SKM-1 treated with dmso at 0.1 percent for 144 hours (cell line): ENCODE results near the gene ZNF423.

ENCODE experiments used
- DNase-seq: peaks from one replicate; lab custom pipeline; 2025; ENCODE audit not compliant: unreplicated experiment; lab: John Stamatoyannopoulos, UW

Gene ZNF423

DNA sequence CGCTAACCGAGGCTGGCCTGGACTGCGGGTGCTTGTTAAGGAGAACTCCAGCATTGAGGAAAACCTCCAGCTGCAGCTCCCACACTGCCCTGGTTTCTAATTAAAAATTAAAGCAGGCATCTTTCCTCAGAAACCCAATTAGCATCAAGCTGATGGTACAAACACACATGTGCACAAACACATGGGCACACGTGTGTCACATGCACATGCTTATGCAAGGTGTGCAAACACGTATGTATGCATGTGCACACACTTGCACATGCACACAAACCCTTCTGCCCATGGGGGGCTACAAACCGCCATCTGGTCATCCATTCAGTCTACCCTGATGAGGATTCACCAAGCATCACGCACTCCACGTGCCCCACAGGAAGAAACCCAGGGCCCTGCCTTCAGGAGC is 182.5 kb downstream of the ZNF423 start:
- no peak for DNase-seq

GRCh38 chr16:49672753-49673152 is 183.2 kb downstream of the ZNF423 start:
- DNase-seq, result no peak

DNA sequence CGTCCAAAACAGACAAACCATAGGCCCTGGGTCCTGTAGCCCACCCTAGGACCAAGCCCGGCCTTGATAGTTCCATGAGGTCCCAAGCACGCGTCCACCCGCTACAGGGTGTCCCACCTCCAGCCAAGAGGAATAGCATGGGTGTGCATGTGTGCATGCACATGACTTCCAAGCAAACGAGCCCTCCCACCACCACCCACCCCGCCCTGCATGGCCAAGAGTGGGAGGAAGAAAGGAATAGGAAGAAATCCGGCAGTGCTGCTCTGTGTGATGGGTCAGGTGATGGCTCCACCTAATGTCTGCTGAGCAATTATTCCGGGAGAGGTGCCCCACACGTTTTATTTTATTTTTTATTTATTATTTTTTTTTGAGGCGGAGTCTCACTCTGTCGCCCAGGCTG is 184.6 kb downstream of the ZNF423 start:
- no peak for DNase-seq

DNA sequence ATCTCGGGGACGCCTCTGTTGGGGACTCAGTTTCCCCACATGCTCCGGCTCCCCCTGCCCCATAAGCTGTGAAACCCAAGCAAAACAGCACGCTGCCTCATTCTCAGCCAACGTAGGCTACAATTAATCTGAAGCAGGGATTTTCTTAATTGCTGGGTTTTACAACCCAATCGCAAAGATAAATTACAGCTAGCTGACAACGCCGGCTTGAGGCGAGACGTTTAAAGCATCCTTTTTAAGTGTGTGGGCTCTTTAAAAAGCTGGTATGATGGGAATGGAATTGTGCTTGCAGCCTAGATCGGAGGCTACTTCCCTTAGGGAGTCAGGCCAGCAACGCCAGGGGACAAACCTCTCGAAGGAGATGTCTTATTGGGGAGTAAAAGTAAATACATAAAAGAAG is 185.3 kb downstream of the ZNF423 start:
- no peak for DNase-seq

- no peak for DNase-seq
Measured at GRCh38 chr16:49665482-49666230, 190.3 kb downstream of the ZNF423 start.

- DNase-seq, result no peak
Measured at GRCh38 chr16:49664221-49665215, 191.4 kb downstream of the ZNF423 start.

DNA sequence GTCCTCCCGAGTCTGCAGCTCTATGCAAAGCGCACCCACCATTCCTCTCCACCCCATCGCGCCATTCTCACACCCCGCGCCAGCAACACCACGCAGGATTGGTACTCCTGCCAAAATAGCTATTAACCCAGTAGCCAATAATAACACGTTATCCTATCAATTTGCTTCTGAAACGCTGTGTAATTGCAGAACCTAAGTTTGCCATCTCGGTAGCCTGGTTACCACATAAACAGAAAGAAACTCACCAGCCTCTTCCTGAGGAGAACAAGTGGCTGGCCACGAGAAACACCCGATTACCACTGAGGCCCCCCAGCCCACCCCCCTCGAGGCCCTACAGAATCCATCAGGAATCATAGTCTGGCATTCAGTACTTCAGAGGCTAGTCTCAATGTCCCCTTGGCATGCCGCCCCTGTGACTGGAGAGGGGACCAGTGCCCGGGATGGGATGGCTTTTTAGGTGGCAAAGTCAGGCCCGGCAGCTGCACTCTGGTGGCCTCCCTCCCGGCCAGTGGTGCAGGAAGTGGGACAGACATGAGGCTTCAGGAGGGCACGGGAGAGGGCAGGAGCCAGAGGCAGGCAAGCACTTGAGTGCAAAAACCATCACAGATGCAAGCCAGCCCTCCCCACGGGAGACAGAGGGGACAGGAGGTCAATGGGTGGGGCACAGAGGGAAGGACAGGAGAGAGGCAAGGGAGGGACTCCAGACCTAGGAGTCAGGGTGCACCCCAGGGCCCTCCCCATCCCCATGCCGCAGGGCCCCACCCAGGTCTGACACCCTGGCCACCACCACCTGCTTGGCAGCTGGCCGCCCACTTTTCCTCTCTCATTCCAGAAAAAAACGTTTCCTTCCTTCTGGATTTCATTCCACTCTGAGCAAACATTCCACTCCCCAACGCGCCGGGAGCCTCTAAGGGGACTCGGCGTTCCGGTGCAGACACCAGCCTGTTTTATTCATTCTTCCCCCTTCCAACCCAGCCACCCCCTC is 192.5 kb downstream of the ZNF423 start:
- DNase-seq, result no peak

GRCh38 chr16:49662569-49662968 is 193.3 kb downstream of the ZNF423 start:
- DNase-seq, result no peak

DNA sequence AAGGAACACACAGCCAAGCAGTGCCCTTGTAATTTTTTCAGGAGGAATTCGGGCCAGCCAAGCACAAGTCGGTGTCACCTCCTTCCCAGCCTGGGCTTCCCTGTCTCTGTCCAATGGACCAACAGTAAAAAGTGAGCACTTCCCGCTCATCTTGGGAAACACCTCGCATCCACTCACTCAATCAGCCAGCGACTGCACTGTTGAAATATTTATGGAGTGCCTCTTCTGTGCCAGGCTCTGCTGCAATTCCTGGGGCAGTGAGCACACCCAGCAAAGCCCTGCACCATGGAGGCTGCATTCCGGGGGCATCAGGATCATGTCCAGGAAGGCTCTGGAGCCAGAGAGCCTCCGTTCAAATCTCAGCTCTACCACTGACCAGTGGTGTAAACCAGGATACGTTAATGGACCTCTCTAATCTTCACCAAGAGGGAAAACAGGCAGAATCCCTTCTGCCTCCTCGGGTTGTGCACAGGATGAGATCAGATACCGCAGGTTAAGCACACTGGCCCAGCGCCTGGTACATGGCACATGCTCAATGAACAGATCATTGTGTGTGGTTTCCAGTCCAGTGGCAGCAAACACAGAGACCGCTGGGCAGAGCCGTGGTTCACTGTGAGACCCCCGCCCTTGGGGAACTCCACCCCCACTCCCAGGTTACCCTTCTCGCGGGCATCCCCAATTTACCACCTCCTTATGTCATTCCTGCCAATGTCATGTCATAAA is 194.3 kb downstream of the ZNF423 start:
- no peak for DNase-seq

- no peak for DNase-seq
Measured at GRCh38 chr16:49660626-49661025, 195.3 kb downstream of the ZNF423 start.

- DNase-seq, result no peak
Measured at GRCh38 chr16:49659356-49659755, 196.6 kb downstream of the ZNF423 start.

GRCh38 chr16:49658531-49658930 is 197.4 kb downstream of the ZNF423 start:
- DNase-seq, result no peak

DNA sequence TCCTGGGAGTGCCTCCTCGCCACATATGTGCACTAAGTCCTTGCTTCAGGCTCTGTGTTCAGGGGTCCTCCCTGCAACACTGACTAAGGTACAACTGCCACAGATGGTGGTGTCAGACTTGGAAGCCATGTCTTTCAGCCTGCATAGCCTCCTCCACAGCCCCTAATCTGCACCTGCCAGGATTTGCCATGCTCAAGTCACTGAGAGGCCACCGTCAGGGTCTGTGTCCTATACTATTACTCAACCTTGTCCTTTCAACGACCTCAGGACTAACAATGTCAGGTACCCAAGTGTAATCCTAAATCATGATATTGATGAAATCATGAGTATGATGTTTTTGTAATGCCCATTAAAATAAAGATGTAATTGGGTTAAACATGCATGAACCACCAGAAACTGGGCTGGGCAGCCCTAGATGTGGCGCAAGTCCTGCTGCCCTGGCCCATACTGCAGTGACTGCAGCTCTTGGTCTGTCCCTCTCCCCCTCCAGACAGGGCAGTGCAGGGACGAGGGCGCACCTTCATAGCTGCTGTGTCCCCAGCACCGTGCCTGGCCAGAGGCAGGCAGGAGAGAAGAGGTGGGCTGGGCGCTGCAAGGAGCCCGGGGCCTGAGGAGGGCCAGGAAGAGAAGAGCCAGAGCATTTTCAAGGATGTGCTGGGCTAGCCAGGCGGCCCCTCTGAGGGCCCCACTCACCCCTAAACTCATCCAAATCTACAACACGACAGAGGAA is 198.0 kb downstream of the ZNF423 start:
- DNase-seq, result no peak

DNA sequence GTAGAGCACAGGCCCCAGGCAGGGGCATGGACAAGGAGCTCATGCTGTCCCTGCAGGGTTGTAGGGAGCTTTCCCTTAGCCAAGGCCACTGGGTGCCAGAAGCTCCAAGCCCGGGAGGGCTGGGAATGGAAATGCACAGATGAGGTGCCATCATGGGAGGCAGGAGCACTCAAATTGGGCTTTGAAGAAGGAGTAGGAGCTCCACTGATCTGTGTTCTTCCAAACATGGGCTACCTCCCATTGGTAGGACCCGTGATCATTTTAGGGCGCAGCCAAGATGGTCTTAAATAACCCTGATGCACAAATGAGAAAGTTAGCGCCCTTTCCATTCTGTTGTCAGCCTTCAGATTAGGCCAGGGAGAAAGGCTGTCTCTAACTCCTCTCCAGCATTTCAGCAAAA is 201.5 kb downstream of the ZNF423 start:
- DNase-seq, result no peak

GRCh38 chr16:49653577-49653976 is 202.3 kb downstream of the ZNF423 start:
- no peak for DNase-seq

DNA sequence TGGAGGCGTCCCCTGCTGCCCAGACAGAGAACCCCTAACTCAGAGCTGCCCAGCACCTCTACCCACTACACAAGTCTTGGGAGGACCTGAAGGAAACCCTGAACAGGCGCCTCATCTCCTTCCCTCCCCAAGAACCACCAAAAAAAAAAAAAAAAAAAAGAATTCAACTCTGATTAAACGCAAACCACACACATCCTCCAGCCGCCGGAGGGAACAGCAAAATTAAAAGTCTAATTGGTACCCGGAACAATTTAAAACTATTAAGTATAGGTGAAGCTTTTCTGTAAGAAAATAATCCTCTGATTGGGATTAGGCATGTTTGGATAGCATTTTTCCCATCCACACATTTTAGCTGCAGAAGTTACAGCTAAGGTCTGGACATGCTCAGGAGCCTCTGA is 202.7 kb downstream of the ZNF423 start:
- DNase-seq, result no peak

GRCh38 chr16:49652456-49653172 is 203.3 kb downstream of the ZNF423 start:
- DNase-seq, result no peak

DNA sequence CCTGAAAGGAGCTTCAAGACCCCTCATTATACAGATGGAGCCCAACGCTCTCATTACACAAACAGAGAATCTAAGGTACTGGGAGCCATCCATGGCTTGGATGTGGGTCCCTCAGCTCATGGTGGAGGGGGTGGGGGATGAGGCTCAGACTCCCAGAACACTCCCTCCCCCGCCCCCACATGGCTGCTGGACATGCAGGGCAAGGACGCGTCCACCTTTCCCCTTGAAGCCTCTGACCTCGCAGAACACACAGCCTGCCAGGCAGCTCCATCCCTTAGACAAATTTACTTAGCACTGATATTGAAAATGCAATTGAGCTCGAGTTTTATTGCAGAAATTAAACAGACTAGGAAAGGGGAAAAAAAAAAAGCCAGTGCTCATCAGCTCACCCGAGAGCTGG is 203.9 kb downstream of the ZNF423 start:
- no peak for DNase-seq

GRCh38 chr16:49651226-49651625 is 204.7 kb downstream of the ZNF423 start:
- no peak for DNase-seq
